NCI-H345 treated with DMSO at 0.1 percent for 48 hours (cell line): ENCODE results near the gene BYSL.
"Not testable (repeated sequence)": the region's sequence is repeated elsewhere in the genome, so short reads cannot be mapped to it uniquely, and the experiment has no call there.

Experiments used
- DNase-seq: peaks from one replicate; lab custom pipeline; 2025; ENCODE audit not compliant: unreplicated experiment; lab: John Stamatoyannopoulos, UW

The BYSL gene

DNA sequence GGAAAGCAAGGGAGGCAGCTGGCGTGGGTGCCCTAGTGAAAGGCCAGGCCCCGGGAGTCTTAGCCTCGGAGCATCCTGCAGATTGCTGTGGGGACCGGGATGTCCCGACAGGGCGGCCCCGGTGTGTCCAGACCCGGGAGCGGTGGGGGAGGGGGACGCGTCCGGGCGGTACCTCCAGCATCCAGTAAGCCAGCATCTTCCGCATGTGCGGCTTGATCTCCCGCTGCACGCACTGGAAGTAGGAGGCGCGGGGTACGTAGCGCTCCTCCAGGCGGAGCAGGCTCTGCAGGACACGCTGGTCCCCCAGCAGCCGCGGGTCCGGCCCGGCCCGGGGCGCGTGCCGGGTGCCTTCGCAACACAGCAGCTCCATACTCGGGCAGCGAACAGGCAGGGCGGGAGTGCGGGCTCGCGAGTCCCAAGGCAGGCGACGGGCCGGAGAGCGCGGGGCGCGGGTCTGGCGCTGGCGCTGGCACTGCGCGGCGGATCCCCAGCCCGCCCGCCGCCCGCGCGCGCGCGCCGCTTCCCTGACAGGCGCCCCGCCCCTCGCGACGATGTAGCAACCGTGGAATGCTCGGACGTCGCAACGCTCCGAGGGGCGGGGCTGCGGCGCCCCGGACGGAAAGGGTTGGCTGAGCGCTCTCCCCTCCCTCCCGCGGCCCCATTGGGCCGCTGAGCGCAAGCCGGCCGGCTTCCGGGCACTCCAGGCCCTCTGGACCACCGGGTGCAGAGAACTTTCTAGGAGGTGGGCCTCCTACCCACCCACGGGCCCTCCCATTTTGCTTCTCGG is 20.2 kb downstream of the BYSL start, which contains the start of gene CCND3:
CCND3 (minus strand) TSS at position 529 of the 787 bp plus-strand sequence; CDS start at position 370, 159 bp downstream.
- peak; percentile 61 for DNase-seq

DNA sequence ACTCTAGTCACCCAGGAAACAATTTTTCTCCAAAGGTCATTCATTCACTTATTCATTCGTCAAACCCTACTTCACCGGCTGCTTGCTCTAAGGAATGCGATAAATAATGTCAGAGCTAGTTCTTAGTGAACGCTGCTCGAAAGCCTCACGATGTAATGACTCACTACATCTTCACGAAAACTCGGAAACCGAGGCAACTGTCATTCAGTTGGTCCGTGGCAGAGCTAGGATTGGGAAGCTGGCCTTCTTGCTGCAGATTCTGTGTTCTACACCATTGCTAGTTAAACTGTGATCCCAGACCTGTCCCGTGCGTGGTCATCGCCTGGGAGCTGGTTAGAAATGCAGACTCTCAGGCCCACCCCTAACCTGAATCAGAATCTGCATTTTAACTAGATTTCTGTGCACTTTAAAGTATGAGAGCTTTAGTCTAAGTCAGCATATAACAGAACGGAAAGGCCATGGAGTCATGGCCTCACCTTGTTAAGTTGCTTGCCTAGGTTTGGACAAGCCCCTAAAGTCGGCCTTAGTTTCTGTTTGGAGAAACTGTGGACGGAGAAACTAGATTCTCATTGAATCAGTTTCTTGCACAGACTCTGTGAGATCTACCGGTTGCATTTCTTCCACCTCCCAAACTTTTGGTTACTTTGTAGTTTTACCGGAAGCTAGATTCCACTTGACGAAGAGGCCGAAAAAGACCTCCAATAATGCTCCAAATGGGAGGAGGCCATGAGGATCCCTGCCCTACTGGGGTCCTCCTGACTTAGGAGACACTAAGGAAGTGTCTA is 21.0 kb downstream of the BYSL start:
- DNase-seq = no peak

DNA sequence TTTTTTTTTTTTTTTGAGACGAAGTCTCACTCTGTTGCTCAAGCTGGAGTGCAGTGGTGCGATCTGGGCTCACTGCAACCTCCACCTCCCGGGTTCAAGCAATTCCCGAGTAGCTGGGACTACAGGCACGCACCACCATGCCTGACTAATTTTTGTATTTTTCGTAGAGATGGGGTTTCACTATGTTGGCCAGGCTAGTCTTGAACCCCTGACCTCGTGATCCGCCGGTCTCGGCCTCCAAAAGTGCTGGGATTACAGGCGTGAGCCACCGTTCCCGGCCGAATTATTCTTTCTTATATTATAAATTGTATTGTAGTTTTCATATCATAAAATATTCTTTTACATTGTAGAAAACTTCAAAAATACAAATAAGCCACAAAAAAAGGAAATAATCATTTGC is 21.6 kb downstream of the BYSL start:
- DNase-seq = not testable (repeated sequence)

DNA sequence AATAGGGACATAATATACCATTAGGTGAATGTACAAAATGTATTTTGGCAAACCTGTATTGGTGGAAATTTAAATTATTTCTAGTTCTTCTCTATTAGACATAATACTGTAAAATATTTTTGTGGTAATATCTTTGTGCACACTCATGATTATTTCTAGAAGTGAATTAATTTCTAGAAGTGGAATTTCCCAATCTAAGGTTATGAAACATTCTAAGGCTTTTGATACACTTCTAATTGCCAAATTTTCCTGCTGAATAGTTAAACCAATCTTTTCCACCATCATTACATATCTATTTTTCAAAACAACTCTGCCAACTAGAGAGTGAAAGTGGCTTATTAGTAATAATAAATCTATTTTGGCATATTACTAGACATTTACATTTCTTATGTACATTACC is 22.2 kb downstream of the BYSL start:
- no peak for DNase-seq

DNA sequence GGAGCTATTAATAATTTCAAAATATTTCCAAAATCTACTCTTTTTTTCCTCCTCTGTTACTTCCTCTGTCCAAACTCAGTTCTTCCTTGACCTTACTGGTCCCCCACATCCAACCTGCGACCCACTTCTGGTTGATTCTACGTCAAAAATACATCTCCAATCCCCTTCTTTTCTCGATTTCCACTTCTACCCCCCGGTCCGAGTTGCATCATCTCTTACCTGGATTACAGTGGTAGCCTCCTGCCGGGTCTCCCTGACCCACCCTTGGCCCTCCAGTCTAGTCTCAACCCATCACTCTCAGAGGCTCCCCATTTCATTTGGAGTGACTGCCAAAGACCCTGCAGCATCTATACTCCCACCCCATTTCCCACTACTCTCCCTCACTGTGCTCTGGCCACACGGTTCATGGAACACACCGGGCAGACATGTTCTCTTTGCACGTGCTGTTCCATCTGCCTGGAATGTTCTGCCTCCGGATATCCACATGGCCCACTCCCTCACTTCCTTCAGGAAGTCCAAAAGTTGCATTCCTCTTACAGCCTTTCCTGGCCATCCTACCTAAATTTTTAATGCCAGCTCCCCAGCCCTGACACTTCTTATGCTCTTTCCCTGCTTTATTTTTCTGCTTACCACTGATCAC is 26.4 kb downstream of the BYSL start:
- DNase-seq = no peak

DNA sequence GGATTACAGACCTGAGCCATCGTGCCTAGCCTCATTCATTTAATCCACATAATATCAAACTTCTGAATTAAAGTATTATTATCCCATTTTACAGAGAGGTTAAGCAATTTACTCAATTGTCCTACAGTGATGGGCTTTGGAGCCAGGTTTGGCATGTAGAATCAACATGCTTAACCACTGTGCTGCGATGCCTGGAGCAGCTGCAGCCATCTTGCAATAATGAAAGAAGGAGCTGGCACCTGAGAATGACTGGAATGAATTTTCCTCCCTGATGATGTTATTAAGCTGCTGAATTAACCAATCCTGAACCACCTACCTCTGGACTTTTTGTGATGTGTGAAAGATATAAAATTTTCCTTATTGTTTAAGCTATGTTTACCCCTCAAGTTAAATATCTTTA is 33.4 kb downstream of the BYSL start:
- DNase-seq = no peak

DNA sequence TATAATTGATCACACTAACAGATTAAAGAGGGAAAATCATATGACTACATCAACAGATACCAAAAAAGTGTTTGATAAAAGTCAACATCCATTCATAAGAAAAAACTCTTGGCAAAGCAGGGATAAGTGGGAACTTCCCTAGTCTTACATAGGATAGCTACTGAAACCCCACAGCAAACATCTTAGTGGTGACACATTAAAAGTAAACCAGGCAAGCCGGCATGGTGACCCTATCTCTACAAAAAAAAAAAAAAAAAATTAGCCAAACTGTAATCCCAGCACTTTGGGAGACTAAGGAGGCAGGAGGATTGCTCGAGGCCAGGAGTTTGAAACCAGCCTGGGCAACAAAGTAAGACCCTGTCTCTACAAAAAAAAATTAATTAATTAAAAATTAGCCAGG is 34.1 kb downstream of the BYSL start:
- DNase-seq = no peak

DNA sequence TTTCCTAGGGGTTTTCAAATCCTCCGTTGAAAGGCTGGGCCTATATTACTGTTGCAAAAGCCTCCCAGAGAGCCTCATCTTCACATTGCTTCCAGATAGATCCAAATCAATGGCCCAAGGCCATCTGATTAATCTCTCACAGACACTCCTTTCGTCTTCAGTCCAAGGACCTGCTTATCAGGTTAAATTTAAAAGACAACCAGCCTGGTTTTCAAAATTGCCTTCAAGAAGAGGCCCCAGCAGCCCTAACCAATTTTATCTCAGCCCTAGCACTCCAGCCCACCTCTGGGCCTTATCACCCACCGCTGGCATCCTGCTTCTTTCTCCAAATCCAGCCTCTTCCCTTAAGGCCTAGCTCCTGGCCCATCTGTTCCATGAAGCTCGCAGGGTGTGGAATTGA is 35.8 kb downstream of the BYSL start:
- DNase-seq = no peak

DNA sequence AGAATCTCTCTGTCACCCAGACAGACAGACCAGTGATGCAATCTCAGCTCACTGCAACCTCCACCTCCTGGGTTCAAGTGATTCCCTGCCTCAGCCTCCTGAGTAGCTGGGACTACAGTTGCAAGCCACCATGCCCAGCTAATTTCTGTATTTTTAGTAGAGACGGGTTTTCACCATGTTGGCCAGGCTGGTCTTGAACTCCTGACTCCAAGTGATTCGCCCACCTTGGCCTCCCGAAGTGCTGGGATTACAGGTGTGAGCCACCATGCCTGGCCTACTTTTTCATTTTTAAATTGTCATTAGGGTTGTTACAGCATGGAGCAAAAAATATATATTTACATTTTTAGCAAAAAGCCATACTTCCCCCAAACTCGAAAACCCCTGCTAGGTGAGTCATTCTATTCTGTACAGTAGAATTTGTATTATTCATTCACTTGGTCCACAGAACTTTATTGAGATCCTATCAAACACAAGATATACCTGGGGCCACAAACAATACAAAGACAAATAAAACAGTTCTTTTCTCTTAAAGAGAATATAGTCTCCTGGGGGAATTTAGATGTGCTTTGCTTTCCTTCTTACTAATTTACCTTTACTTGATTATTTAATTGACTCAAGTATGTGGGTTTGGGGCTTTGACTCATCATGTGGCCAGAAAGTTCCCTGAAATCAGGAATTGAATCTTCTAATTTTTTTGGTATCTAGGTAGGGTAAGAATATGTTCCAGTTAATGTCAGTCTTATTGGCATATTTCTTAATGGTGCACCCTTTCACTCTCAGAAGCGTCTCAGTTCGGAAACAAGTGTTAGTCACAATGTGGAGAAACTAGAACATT is 36.9 kb downstream of the BYSL start:
- no peak for DNase-seq

DNA sequence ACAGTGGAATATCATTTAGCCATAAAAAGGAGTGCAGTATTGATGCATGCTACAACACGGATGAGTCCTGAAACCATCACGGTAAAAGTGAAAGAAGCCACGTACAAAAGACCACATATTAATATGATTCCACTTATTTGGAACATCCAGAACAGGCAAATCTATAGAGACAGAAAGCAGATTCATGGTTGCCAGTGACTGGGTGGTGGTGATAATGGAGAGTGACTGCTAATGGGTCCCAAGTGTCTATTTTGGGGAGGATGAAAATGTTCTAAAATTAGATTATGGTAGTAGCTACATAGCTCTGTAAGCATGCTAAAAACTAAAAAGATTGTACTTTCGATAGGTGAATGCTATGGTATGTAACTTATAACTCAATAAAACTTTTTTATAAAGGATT is 38.7 kb downstream of the BYSL start:
- DNase-seq = no peak

DNA sequence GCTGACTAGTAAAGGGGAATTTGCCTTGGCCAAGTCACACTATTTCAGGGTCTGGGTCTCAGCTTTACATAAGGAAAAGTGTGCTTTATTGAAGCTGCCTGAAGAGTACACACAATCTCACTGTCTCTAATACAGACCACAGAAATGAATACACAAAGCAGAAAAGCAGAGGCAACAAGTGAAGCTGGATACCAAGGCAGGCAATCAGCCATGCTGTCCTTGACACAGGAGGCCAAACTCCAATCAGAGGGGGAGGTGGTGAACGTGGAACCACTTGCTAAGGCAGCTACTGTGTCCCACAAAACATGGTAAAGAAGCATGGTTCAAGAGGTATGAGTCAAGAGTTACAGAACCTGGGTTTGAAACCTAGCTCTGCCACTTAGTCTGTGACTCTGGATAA is 42.1 kb downstream of the BYSL start:
- no peak for DNase-seq

DNA sequence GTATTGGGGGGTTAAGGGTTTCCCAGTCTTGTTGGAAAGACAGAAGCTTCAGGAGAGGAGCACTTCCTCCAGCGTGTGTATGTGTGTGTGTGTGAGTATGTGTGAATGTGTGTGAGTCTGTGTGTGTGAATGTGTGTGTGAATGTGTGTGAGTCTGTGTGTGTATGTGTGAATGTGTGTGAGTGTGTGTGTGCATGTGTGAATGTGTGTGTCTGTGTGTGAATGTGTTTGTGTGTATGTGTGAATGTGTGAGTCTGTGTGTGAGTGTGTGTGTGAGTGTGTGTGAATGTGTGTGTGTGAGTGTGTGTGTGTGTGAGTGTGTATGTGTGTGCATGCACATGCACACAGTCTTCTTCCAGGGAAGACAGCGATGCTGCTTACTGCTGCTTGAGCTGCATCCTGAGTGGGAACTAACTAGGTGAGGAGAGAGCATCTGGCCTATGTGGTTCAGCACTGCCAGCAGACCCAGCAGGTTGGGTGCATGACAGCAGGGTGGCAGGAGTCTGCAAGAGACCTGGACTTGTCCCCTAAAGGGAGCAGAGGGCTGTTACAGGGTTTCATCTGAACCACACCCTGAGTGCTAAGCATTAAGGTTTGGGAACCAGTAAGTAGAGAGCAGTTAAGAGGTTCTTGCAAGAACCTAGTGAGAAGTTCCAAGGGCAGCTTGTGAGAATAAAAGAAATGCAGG is 43.0 kb downstream of the BYSL start:
- DNase-seq = no peak

DNA sequence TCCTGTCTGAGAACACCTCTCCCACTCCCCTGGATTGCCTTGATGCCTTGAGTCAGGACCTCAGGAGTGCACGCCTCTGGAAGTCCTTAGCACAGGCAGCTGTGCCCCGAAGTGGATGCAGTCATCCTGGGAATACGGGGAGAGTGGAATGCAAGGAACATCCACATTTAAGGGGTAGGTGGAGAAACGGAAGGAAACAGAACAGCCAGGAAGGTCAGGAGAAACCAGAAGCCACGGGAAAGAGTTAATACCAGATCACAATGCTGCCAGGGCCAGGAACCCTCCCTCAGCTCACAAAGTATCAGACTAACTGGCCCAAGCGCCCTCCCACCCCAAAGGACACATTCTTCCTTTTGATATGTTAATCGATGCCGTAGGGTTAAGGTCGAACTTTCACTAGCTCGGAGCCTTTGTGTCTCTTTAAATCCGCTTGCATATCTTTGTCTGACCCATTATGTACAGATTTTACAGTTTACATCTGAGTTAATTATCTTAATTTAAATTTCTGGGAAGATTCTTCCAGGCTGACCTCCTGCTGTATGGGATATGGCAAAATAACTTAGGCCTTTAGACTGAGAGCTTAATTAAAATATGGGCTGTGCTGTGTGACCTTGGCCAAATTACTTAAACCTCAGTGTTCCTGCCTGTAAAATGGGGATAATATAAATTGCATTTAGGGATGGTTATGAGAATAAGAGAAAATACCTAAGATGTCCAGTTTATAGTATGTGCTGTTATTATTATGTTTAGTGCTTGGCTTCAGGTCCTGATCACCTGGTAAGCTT is 44.3 kb downstream of the BYSL start:
- DNase-seq = no peak

DNA sequence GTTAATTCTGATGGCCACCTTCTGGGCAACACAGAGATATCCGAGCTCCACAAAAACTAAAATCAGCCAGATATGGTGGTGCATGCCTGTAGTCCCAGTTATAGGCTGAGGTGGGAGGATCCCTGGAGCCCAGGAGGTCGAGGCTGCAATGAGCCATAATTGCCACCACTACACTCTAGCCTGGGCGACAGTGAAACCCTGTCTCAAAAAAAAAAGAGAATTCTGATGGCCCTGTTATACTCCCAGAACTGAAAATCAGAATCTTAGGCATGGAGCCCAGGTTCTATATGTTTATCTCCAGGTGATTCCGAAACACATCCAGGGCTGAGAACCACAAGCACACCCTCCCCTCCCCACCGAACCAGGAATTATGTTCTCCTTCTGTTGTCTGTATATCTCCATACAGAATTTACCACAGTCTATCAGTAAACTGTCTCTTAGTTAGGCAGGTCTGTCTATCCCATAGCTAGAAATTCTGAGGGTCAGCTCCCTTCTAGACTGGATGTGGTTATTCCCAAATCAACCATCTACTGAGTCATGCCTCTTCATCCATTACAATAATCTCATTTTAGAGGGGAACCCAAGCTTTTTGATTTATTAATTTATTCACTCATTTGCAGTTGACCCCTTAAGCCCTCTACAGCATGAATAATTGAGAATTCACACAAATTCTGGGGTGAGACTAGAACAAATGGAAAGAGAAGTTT is 45.1 kb downstream of the BYSL start:
- DNase-seq = no peak

DNA sequence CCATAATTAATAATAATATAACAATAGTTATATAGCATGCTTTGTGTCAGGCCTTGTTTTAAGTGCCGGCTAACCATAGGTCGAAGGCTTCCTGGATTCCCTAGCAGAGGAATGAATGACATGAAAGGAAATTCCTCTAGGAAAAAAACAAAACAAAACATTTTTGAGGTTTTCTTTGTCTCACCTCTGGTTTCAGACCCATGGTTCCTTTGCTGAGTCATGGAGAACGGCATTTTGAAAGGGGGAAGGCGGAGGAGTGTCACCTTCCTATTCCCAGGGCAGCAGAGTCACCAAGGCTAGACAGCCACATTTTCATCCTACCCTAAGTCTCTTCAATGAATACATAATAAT is 45.6 kb downstream of the BYSL start:
- no peak for DNase-seq

DNA sequence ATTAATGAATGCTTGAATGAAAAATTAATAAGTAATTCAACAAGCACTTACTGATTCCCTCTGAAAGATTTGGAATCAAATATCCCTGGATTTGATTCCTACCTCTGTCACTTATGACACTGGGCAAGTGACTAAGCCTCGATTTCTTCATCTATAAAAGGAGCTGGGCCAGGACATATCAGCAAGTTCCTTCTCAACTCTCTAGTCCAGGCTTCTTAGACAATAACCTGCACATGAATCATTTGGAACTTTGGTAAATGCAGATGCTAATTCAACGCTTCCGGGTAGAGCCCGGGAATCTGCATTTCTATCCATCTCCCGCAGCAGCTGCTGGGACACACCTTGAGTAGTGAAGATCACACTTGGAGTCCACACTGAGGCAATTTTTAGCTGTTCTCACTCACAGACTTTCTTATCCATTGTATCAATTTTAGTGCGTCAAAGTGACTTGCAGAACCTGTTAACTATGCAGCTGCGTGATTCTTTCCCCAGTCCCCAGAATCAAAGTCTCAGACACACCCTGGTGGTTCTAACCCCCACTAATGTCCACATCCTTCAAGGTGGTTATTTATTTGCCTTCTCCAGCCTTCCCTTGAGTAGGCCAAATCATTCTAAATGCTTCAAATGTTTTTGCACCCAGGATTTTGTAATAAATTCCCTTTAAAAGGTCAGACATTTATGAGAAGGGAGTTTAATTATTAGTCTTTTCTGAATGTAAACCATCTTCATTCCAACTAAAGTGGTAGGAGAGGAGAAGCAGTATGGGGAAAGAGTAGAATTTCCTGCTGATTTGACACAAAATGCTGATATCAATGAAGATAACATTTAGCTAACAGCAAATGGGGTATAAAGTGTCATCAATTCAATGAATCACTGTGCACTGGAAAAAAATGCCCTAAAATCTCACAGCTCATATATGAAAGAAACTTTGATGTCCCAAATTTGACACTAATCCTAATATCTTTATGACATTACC is 46.3 kb downstream of the BYSL start:
- no peak for DNase-seq

DNA sequence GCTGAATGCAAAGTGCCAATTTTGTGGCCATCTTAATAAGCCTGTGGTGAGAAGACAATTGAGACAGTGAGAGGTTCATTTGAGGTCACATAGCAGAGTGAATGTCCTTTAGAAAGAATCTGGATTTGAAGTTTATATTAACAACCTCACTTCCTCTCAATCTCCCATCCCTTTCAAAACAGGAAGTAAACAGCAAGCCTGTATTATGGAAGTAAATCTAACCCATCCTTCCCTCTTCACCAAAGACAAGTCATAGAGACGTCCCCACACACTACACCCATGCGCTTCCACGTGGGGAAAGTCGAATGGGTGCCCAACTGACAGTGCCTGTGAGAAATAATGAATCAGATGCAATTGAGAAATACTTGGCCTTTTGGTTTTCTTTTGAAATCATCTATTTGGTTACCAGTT is 49.1 kb downstream of the BYSL start:
- no peak for DNase-seq

DNA sequence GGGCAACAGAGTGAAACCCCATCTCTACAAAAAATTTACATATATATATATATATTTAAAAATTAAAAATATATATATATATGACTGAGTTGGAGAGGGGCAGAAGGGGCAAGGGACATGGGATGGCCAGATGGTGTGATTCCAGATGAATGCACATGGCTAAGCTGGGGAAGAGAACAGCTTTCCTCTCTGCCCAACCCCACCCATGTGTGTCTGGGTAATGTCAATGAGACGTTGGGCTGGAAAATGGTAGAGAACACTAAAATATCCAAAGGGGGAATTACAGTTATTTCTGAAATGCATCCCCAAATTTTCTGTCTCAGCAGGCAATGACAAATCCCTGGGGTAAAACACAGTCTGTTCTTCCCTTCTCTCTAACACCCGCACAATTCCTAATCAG is 51.5 kb downstream of the BYSL start:
- no peak for DNase-seq
